Fibroblast of skin of right quadriceps (primary cell): ENCODE results near the gene EAF1.
"Not testable (repeated sequence)": the region's sequence is repeated elsewhere in the genome, so short reads cannot be mapped to it uniquely, and the experiment has no call there.

Experiments
- DNase-seq: peaks from one replicate; pipeline ENCODE4 v3.0.0-alpha.2; 2013

Gene EAF1

DNA sequence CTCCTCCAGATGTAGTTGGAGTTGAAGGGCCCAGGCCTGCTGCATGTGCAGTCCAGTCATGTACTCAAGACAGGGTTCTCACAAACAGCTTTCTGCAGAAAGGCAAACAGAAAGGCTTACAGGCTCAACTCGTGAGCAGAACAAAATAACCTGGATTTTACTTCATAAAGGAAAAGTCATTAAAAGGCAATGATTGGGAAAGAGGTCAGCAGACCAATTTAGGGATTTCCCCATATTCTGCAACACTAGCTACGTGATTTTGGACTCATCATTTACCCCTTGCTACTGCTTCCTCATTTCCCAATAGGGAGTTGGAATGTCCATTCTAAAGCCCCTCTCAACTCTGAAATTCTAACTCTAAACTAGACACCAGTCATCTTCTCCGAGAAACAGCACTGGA lies 18.2 kb upstream of the EAF1 start:
- DNase-seq = no peak

DNA sequence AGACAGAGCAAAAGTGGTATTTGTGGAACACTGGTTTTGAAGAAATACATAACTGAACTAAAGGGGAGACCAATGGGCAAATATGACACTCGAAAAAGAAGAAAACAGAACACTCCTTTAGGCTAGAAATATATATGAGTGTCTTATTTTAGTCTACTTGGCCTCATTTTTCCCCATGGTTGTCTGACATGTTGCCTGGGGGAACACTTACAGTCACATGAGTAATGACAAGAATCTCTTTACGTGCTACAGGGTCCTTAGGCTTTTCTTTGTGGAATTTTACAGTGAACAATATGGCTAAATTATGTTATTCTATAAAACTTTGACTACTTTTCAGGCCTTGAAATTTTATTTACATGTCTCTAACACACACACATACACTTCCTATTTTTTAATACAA lies 17.6 kb upstream of the EAF1 start:
- no peak for DNase-seq

DNA sequence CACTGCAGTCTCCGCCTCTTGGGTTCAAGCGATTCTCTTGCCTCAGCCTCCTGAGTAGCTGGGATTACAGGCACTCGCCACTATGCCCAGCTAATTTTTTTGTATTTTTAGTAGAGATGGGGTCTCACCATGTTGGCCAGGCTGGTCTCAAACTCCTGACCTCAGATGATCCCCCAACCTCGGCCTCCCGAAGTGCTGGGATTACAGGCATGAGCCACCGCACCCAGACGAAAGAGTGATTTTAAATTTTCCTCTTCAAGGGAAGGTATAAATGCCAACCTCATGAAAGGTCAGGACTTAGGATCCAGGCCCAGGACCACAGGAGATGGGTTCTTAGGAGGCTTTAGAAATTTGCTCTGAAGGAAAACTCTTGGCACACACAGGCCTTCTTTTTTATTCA lies 16.4 kb upstream of the EAF1 start:
- not testable (repeated sequence) for DNase-seq

DNA sequence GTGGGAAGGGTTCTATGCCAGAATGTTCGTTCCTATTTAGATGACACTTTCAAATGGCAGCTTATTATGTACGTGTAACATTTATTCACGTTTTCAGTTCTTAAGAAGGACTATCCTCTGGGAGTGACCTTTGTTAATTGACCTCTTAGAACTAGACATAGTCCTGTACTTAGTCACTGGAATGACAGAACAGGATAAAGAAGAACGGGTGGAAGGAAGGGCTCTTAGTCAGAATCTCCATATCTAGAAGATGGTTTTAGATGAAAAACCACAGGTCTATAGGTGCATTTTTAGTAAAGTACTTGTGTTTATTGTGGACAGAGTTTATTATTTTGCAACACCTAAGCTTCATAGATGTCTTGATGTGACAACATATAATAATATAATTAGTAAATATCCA lies 6.5 kb upstream of the EAF1 start:
- DNase-seq = no peak

DNA sequence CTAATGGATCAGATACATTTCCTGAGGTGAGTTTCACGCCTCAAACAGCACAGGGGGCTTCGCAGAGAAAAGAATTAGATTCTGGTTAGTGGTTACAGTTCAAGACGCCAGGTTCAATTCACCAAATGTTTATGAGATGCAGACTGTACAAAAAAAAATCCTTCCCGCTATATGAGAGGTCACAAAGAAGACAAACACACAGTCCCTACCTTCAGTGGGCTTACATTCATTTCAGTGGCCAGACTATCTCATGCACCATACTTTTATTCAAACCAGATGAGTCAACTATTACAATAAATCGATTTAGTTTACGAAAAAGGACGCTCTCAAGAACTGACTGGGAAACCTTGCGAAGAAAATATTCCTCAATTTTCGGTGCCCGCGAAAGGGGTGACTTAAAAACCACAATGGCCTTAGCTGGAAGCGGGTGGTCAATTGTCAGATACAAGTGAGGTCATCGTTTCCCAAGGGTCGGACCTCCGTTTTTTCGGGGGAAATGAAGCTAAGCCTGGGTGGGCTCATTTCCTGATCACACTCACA lies 749 bp upstream of the EAF1 start:
- no peak for DNase-seq

DNA sequence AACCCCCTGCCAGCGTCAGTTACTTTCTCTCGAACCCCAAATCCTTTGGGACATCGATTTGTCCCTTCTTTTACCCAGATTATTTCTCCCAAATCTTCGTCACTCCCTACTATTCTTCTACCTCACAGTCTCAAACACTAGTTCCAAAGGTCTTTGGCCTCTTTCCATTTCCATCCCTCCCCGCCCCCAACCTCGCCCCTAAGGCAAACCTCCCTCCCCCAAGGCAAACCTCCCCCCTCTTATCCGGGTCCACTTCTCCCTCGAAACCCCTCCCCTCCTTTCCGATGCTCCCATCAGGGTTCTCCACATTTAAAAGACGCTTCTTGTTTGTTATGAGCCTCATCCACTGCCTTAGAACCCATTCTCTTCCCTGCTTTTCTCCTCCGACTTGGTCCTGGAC lies 583 bp downstream of the EAF1 start:
- no peak for DNase-seq

DNA sequence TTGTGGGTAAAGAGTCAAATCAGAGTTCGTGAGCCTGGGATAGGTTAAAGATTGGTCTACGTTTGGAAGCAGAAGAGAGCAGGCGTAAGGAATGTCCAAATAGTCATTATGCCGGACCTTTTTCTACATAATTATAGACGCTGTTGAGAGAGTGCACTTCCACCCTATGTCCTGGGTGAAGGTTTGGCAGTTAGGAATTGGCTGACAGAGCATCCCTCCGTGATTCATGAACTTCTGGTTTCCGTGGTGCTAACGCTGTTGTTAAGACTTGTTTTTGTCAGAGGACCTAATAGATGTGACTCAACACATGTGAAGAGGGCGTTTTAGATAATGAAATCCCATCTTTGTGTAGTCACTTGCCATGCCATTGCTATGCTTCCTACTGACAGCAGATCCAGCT lies 1.1 kb downstream of the EAF1 start:
- peak; percentile 40 for DNase-seq

DNA sequence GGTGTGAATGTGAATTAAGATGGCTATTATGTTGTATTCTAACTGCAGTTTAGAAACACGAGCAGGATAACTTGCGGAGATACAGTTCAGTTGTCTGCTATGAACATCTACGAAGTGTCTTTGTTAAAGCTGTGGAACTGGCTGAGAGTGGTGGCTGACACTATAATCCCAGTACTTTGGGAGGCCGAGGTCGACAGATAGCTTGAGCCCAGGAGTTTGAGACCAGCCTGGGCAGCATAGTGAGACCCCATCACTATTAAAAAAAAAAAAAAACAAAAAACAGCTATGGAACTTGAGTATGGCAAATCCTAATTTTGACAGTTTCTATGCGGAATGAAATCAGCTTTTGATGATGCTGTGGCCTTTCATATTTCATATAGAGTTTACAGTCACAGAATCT lies 1.7 kb downstream of the EAF1 start:
- DNase-seq = no peak

DNA sequence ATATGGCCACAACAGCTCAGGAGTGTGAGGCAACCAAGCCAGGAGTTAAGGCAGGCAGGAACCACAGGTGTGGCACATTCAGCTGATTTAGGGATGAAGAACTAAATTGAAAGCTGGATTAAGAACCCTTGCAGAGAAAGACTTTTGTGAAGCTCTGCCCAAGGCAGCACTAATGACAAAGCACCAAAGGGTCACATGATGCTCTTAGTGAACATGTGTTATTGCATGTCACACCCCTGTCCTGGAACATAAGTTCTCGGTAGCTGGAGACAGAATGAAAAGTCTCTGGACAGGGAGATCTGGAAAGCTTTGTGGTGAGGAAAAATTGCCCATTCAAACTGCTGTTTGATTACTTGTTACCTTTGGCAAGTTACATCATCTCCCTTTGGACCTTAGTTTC lies 3.2 kb downstream of the EAF1 start:
- DNase-seq = no peak

DNA sequence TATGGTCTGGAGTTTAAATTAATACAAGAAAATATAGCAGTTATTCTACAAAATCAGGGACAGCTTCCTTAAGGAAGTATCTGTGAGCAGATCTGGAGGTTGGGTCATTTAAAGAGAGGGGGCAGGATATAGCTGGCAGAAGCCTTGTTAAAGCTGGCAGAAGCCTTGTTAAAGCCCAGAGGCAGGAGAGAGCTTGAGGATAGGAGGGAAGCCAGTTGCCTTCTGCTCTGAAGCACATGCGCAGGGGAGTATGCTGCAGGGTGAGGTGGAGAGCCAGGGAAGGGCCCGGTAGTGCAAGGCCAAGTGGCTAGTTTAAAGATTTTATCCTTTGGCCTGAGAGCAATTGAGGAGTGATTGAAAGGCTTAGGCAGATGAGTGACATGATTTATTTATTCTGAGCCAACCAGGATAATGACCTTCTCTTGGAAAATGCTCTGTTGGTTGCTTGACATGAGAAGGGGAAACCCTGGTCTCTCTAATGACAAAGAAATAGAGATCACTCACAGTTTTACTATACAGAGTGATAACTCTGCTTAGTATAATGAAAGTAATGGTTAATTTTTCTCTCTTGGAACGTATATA lies 3.9 kb downstream of the EAF1 start:
- DNase-seq = no peak

DNA sequence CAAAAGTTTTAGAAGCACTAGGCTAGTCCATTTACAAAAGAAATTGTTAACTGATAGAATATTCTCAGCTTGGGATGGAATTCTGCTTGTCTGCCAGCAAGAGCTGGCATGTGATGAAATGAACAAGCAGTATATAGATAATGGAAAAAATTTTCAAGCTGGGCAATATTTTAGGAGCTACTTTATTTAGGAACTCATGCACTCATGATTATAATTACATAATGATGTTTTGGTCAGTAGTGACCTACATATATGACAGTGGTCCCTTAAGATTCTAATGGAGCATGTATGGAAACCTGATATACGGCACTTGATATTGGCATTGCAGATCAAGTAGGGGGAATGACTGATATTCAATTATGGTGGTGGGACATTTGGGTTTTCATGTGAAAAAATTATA lies 6.1 kb downstream of the EAF1 start:
- no peak for DNase-seq

DNA sequence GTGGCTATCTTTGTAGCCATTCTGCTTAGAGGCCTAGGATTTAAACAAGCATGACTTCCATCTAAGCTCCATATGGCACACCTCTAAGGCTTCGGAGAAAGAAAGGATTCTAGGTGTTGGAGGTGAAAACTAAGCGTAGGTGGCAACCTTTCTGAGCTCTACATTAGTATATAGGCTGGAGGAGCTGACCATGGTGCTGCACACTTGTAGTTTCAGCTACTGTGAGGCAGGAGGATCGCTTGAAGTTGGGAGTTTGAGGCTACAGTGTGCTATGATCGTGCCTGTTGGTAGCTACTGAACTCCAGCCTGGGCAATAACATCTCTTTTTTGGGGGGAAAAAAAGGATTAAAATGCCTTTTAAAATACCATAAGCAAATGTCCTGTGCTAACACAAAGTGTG lies 7.4 kb downstream of the EAF1 start:
- no peak for DNase-seq

DNA sequence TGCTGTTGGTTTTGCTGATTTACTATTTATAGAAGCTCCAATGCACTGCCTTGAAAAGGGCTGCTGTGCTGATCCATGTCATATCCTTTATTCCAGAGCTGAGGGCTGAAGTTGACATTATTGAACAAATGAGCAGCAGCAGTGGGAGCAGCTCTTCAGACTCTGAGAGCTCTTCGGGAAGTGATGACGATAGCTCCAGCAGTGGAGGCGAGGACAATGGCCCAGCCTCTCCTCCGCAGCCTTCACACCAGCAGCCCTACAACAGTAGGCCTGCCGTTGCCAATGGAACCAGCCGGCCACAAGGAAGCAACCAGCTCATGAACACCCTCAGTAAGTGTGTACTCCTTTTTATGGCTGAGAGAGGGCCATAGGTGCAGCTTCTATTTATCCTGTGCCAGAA lies 8.8 kb downstream of the EAF1 start:
- no peak for DNase-seq

DNA sequence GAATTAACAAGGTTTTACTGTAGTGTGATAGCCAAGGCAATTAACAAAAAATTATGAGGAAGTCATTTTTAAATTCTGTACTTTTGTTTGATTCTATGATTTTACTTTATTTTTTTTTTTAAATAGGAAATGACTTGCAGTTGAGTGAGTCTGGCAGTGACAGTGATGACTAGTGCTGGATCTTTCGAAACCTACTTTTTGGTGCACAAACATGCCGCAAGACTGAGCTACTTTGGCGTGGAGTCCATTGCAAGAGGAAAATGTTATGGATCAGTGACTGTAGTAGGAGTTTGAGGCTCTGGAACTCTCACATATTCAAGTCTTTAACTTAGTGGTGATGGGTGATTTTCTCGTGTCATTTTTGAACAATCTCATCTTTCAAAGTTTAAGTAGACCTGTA lies 11.6 kb downstream of the EAF1 start:
- peak; percentile 25 for DNase-seq

DNA sequence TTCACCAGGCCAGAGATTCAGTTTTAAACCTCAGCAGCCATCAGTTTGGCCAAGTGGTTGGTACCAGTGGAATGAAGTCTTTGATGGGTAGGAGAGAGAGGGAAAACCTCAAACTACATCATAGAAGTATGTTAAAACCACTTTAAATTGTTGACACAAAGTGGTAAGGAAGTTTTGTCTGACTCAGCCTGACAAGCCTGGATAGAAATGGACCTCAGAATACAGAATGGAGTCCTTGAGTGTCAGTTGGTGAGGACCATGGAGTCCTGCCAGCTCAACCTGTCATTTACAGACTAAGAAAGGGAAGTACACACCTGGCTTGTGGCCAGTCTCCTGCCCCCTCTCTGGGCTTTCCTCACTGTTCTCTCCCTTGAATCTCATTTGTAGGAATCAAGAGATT lies 12.1 kb downstream of the EAF1 start:
- DNase-seq = no peak

DNA sequence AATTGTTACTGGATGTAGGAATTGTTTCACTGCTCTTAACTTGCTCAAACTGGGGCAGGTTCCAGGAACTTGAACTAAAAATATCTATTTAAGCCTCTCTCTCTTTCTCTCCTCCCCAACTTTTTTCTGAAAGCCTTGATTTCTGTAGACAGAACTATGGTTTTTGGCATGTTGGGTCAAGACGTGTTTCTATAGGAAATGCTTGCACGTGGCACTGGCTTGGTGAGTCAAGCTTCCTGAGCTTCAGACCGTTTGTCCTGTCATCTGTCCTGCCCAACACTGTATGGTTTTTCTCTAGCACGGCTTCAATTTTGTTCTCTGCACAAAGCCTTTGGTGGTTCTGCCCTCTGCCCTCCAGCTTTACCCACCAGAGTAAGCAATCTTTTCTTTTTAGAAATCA lies 13.5 kb downstream of the EAF1 start:
- DNase-seq = no peak

DNA sequence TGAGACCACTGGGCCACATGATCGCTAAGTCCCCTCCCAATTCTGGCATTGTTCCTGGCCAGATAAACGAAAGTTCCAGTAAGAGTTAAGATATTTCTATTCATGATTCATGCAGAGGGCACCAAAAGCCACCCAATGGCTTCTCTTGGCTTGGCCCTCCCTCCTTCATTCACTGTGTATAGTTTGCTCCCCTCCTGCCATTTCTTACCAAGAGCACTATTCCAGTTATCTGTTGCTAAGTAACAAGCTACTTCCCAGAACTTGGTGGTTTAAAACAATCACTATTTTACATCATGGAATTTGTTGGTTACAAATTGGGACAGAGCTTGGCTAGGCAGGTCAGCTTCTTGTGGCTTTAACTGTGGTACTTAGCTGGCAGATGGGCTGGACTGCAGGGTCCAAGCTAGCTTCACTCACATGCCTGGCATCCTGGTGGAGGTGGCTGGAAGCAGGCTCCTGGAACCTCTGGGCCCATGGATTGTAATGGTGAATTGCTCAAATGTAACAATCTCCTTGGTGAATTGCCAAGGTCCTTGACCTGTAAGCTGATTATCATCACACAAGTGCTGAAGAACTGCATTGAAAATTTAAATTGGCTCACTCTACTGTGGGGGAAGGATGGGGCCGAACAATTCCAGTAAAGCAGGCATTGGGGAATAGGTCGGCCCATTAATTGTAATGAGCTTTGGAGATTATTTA lies 16.6 kb downstream of the EAF1 start:
- DNase-seq = no peak

DNA sequence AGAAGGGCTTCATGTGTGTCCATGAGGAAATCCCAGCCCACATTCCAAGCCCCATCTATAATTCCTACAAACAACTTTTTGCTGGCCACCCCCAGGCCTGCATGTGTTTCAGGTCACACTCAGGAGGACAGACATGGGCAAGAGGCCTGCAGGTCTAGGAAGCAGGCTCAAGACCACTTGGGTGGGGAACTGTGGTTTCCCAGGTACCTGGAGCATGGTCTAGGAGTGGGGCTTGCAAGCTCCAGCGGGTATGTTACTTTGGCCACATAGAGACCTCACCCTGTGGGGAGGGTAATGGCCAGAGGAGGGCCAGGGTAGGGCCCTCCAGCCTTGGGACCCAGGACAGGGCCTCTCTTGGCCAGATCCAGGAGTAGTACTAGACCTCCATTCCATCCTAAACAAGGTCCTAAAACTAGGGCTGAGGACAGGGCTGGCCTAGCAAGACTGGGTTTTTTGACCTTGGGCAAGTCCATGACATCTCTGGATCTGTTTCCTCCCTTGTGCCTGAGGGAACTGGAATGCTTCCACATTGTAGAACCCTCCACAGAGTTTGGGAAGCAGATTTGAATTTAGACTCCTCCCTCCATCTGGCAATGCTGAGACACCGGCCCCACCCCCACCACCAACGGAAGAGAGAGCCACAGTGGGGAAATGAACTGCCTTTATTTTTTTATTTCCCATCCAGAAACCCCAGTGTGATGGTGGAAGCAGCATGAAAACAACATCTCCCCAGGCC lies 22.3 kb downstream of the EAF1 start:
- DNase-seq = no peak

DNA sequence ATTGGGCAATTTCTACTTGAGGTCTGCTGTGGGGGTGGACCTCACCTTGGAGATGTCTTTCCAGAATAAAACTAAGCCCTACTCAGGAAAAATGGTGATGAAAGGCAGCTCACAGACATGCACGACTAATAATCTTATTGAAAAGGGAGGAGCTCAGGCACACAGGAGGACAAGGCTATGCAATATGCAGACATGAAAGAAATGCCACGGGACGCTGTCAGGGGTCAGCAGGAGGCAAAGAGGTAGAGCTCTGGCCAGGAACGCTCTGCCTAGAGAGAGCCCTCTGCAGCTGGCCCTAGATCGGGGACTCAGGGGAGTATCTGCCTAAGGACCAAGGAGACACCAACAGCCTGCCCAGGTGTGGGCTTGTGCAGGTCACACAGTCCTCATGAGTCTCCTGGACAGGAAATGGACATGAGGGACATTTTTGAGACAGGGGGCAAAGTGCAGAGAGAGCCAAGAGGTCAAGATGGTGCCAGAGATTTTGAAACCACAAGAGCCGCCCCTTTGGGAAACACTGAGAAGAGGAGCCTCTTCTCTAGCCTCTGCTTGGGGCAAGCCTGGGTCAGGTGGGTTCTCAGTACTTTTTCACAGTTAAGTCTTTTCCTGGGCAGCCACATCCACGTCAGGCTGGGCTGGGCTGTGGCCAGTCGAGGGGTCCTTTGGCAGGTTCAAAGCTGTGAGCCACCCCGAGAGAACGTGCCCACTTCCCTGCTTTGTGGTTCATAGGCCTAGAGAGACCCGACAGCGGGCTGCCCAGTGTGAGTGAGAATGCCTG lies 23.2 kb downstream of the EAF1 start:
- no peak for DNase-seq

DNA sequence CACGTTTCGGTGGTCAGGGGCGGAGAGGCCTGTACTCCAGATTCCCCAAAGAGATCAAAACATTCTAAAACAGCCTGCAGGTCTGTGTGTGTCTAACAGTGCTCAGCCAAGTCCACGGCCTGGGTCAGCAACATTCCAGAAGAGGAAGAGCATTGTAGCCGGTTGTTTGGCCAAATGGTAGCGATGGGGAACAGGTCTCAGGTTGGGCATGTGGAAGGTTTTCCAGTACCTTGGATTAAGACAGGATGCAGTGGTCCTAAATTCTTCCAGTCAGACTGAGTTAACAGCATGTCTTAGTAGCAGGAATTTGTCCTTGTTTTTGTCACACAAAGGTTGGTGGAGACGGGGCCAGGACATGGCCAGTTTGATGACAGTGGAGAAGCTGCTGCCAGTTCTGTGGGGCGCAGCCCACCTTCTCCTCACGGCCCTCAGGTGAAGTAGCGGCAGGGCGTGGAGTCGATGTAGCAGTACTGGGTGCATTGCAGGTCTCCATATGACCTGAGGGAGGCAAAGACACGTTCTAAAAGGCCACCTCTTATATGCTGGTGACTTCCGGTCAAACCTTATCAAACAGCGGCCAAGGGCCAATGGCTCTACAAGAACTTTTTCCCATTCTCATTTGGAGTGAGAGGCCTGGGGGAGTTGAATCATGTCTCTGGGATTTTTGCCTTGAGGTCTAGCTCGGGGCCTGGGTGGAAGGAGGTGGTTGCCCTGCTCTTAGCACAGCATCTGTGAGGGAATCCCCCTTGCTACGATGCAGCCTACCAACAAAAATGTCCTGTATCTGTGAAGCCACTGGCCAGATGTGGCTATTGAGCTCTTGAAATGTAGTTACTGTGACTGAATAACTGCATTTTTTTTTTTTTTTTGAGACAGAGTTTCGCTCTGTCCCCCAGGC lies 24.1 kb downstream of the EAF1 start:
- no peak for DNase-seq

DNA sequence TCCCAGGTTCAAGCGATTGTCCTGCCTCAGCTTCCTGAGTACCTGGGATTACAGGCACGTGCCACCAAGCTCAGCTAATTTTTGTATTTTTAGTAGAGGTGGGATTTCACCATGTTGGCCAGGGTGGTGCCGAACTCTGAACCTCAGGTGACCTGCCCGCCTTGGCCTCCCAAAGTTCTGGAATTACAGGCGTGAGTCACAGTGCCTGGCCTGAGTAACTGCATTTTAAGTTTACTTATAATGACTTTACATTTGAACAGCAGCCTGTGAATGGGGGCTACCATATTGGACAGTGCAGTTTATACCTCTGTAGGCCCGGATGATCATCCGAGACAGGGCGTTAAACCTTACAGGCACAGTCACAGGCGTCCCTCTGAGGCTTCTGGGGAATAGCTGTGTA lies 24.8 kb downstream of the EAF1 start:
- DNase-seq = no peak

DNA sequence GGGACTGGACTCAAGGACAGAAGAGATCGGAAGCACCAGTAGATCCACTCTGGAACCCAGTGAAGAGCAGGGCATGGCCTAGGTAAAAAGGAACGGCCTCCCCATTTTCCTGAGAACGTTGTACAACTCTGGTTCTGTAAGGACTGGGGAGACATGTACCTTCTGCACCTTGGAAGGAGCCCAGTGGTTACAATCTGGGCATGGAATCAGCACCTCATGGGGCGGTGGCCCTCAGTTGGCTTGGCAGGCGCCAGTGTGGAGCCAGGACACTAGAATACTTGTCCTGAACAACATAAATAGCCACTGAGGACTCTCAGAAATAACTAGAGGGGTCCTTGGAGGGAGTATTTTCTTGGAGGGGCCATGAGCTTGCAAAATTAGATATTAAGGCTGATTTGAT lies 25.6 kb downstream of the EAF1 start:
- no peak for DNase-seq
